ENCODE results near the gene FLOT1. TPM values are rescaled to one million over a fixed set of nuclear protein-coding genes. Genes with fewer than 3 reads are reported as not detected.

Gene FLOT1
- total RNA-seq, 1 donor from 2014 or later, result 238 TPM

Other genes starting within 250 kb of the FLOT1 start
- 18.4 TPM for gene GNL1, start 186.2 kb downstream of the FLOT1 start, total RNA-seq
- gene PRR3, start 185.4 kb downstream of the FLOT1 start, total RNA-seq, result 2.9 TPM
- gene ABCF1, start 171.2 kb downstream of the FLOT1 start, total RNA-seq, result 37.8 TPM
- 32.7 TPM for gene PPP1R10, start 125.4 kb downstream of the FLOT1 start, total RNA-seq
- gene MRPS18B, start 124.8 kb downstream of the FLOT1 start, total RNA-seq, result 129 TPM
- 1.7 TPM for gene ATAT1, start 115.8 kb downstream of the FLOT1 start, total RNA-seq
- 54.9 TPM for gene C6orf136, start 95.6 kb downstream of the FLOT1 start, total RNA-seq
- 20.2 TPM for gene DHX16, start 69.7 kb downstream of the FLOT1 start, total RNA-seq
- 15.0 TPM for gene PPP1R18, start 56.0 kb downstream of the FLOT1 start, total RNA-seq
- gene NRM, start 51.7 kb downstream of the FLOT1 start, total RNA-seq, result 4.6 TPM
- 13.2 TPM for gene MDC1, start 25.4 kb downstream of the FLOT1 start, total RNA-seq
- 196 TPM for gene TUBB, start 22.3 kb downstream of the FLOT1 start, total RNA-seq
- gene IER3, start 1.9 kb upstream of the FLOT1 start, total RNA-seq, result 12.7 TPM
- 25.7 TPM for gene DDR1, start 141.8 kb upstream of the FLOT1 start, total RNA-seq
- 21.4 TPM for gene GTF2H4, start 165.5 kb upstream of the FLOT1 start, total RNA-seq
- 18.2 TPM for gene VARS2, start 171.6 kb upstream of the FLOT1 start, total RNA-seq
- gene SFTA2, start 189.5 kb upstream of the FLOT1 start, total RNA-seq, result not detected
- not detected for gene MUCL3, start 198.3 kb upstream of the FLOT1 start, total RNA-seq
- not detected for gene MUC21, start 241.0 kb upstream of the FLOT1 start, total RNA-seq

Data from left ventricle myocardium superior (tissue), 1 donor.